ENCODE data around the gene GNB5. TPM values are rescaled to one million over a fixed set of nuclear protein-coding genes. Genes with fewer than 3 reads are reported as not detected.

Gene GNB5
- total and polyA plus RNA-seq, 2 of the 13 experiments (the other 11 are each of a cell fraction or from before 2014, with no cell fraction given), result 13.7 to 14.4 TPM

- TF ChIP-seq NR0B2 (CRISPR knock-in tag; IDR thresholded peaks at IDR 0.05) (no peak), RCOR2 (CRISPR knock-in tag; IDR thresholded peaks at IDR 0.05) (no peak), SNAPC5 (CRISPR knock-in tag; IDR thresholded peaks at IDR 0.05; ENCODE audit: borderline replicate concordance) (no peak), HOXA9 (CRISPR knock-in tag; IDR thresholded peaks at IDR 0.05; ENCODE audit: borderline replicate concordance) (no peak), ZFP41 (CRISPR knock-in tag; IDR thresholded peaks at IDR 0.05; ENCODE audit: borderline replicate concordance) (no peak), ZBTB38 (CRISPR knock-in tag; IDR thresholded peaks at IDR 0.05) (no peak; the same call in 1 of the 2 replicates), ZFAT (CRISPR knock-in tag; conservative IDR thresholded peaks at IDR 0.05) (no peak), PAF1 (CRISPR knock-in tag; IDR thresholded peaks at IDR 0.05) (no peak), ZXDC (CRISPR knock-in tag; IDR thresholded peaks at IDR 0.05) (no peak), FOXM1 (CRISPR knock-in tag; IDR thresholded peaks at IDR 0.05) (no peak), NFIC (IDR thresholded peaks at IDR 0.05; ENCODE audit: low read length) (0 out of 2 replicates have a peak, but pooled peaks have one; percentile 28), ZSCAN29 (CRISPR knock-in tag; conservative IDR thresholded peaks at IDR 0.05) (no peak), MTA1 (CRISPR knock-in tag; IDR thresholded peaks at IDR 0.05; ENCODE audit: borderline replicate concordance) (no peak), POLR2G (IDR thresholded peaks at IDR 0.05; ENCODE audit: low read depth, low read length) (peak; percentile 37; the same call in 1 of the 2 replicates), ZNF24 (IDR thresholded peaks at IDR 0.05) (no peak), SRY (CRISPR knock-in tag; IDR thresholded peaks at IDR 0.05) (0 out of 2 replicates have a peak, but pooled peaks have one; percentile 50), HINFP (CRISPR knock-in tag; IDR thresholded peaks at IDR 0.05; ENCODE audit: low read depth) (no peak), ZNF720 (CRISPR knock-in tag; IDR thresholded peaks at IDR 0.05) (no peak), FUBP1 (CRISPR knock-in tag; IDR thresholded peaks at IDR 0.05; ENCODE audit: borderline replicate concordance) (no peak), ZEB1 (IDR thresholded peaks at IDR 0.05; ENCODE audit: insufficient replicate concordance, low read depth) (no peak)
Measured at GRCh38 chr15:52137432-52138357, 53.5 kb downstream of the GNB5 start (continued).

All from HepG2 (cell line).